Aorta (tissue), 5 donors: ENCODE data around the gene OR10H5. TPM values are rescaled to one million over a fixed set of nuclear protein-coding genes. Genes with fewer than 3 reads are reported as not detected.
"Not testable (repeated sequence)": the region's sequence is repeated elsewhere in the genome, so short reads cannot be mapped to it uniquely, and the experiment has no call there.

Experiments used
- ATAC-seq: fragments of 200-7000 bp; cut with Tn5 transposase; one replicate; pipeline ENCODE4 v1.9.1; 2022; ENCODE audit warnings: moderate library complexity; ENCODE audit not compliant: low FRiP score
- DNase-seq, 2 donors: peaks; one replicate each; pipeline ENCODE4 v3.0.0-alpha.2; 2020
- H3K27ac ChIP-seq, 2 donors: one replicate each; pipeline ENCODE4 v1.5.1; 2013; ENCODE audit warnings: low read length in 2 of 2, mild to moderate bottlenecking in 2 of 2, moderate library complexity in 2 of 2, control low read depth in 1 of 2, inconsistent platforms in 1 of 2, low read depth in 1 of 2
- H3K27me3 ChIP-seq, 2 donors: one replicate each; pipeline ENCODE4 v1.6.1; 2013; ENCODE audit warnings: control low read depth in 1 of 2, low read length in 1 of 2, mild to moderate bottlenecking in 1 of 2, moderate library complexity in 1 of 2; ENCODE audit not compliant: insufficient read depth in 2 of 2, control insufficient read depth in 1 of 2
- H3K36me3 ChIP-seq, 2 donors: one replicate each; pipeline ENCODE4 v1.6.1; 2013; ENCODE audit warnings: control low read depth in 1 of 2, low read length in 1 of 2, mild to moderate bottlenecking in 1 of 2; ENCODE audit not compliant: insufficient read depth in 2 of 2, control insufficient read depth in 1 of 2
- H3K4me1 ChIP-seq, 2 donors: one replicate each; pipeline ENCODE4 v1.6.1; 2013; ENCODE audit warnings: low read length in 2 of 2, control low read depth in 1 of 2, mild to moderate bottlenecking in 1 of 2, moderate library complexity in 1 of 2; ENCODE audit not compliant: insufficient read depth in 2 of 2, control insufficient read depth in 1 of 2
- H3K4me3 ChIP-seq, 2 donors: one replicate each; pipeline ENCODE4 v1.5.1; 2013; ENCODE audit warnings: low read length in 2 of 2, control low read depth in 1 of 2, mild to moderate bottlenecking in 1 of 2
- H3K9me3 ChIP-seq: one replicate; pipeline ENCODE4 v1.6.1; 2013; ENCODE audit warnings: mild to moderate bottlenecking, low read length; ENCODE audit not compliant: control insufficient read depth
- WGBS, 2 donors: extraction: QIAGEN DNeasy Blood & Tissue Kit; methylation state at CpG; one replicate each; pipeline ENCODE4 v1.1.7; 2013; 5-methylcytosine and 5-hydroxymethylcytosine counted together
- intact Hi-C, 2 donors: fragments of 100-400 bp; cut with DNase I; formaldehyde crosslinking; loops; one replicate each; pipeline versions ENCODE4 v1.14.2 to v1.15.0; 2022
- polyA plus RNA-seq, 2 donors: library from polyadenylated mRNA; stranded (reverse); fragments of 200-250 nt; gene quantifications; one replicate each; pipeline ENCODE4 v1.2.3, GENCODE V29; 2013
- total RNA-seq, 2 donors: library from RNA; stranded (reverse); fragmentation: NEBNext Ultra II Directional; extraction: Animal tissue kit (Norgen Biotek cat#: 25700); gene quantifications; one replicate each; pipeline ENCODE4 v1.2.1, GENCODE V29; 2021
- donor health status: healthy with polysubstance abuse.
- donor health status: Bipolar disorder and iron deficiency.
- donor health status: DM: no; HTN: no; CAD: no.
- donor health status: DM: no; HTN: no; CAD: no.
- donor health status: DM: yes; HTN: yes; CAD: no.

Gene OR10H5
- total and polyA plus RNA-seq, 4 donors = not detected

DNA sequence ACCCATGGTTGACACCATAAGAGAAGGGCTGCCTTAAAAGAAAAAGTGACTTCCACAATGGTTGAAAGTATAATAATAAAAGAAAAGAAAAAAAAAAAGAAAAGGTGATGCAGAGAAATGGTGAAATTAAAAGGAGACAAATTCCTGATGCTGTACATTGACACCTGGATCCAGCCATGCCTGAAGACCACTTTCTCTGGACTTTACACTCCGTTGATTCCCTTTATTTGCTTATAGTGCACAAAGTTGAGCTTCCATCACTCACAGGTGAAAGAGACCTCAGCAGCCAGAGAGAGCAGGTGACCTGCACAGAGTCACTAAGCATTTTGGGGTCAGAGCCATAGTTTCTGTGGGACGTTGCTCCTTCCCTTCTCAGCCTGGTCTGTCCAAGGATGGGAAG lies 12.2 kb upstream of the OR10H5 start:
- 56 to 58% methylated on average over 2 of the region's 2 CpGs for WGBS, 2 donors
- no peak overlapping the region for H3K4me3 ChIP-seq
- H3K27me3 ChIP-seq = no peaks in the 10 kb centered on the region
- no peaks in the 10 kb centered on the region for H3K9me3 ChIP-seq
- ATAC-seq = no peak
- no peak overlapping the region for H3K27ac ChIP-seq
- intact Hi-C loops = no loop called here
- no peaks in the 10 kb centered on the region for H3K4me1 ChIP-seq
- no peak for DNase-seq
- no peaks in the 10 kb centered on the region for H3K36me3 ChIP-seq

DNA sequence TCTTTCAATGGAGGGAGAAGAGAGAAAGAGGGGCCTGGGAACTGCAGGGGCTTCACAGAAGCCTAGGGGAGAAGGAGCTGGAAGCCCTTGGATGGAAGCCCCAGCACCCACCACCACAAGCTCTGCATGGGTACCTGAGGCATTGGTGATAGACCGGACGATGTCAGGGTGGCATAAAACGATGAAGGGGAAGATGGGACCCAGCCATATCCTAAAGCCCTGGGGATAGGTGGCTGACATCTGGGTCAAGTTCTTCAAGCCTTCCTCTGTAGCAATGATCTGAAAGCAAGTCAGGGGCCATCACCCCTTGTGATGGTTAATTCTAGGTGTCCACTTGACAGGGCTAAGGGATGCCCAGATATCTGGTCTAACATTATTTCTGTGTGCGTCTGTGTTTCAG lies 11.2 kb upstream of the OR10H5 start:
- H3K4me3 ChIP-seq = no peak overlapping the region
- H3K4me1 ChIP-seq = no peaks in the 10 kb centered on the region
- no peak overlapping the region for H3K27ac ChIP-seq
- no peak for DNase-seq
- 83 to 89% methylated on average over 4 of the region's 4 CpGs for WGBS, 2 donors
- no peaks in the 10 kb centered on the region for H3K9me3 ChIP-seq
- no peaks in the 10 kb centered on the region for H3K27me3 ChIP-seq
- intact Hi-C loops = no loop called here
- no peaks in the 10 kb centered on the region for H3K36me3 ChIP-seq
- ATAC-seq = no peak

DNA sequence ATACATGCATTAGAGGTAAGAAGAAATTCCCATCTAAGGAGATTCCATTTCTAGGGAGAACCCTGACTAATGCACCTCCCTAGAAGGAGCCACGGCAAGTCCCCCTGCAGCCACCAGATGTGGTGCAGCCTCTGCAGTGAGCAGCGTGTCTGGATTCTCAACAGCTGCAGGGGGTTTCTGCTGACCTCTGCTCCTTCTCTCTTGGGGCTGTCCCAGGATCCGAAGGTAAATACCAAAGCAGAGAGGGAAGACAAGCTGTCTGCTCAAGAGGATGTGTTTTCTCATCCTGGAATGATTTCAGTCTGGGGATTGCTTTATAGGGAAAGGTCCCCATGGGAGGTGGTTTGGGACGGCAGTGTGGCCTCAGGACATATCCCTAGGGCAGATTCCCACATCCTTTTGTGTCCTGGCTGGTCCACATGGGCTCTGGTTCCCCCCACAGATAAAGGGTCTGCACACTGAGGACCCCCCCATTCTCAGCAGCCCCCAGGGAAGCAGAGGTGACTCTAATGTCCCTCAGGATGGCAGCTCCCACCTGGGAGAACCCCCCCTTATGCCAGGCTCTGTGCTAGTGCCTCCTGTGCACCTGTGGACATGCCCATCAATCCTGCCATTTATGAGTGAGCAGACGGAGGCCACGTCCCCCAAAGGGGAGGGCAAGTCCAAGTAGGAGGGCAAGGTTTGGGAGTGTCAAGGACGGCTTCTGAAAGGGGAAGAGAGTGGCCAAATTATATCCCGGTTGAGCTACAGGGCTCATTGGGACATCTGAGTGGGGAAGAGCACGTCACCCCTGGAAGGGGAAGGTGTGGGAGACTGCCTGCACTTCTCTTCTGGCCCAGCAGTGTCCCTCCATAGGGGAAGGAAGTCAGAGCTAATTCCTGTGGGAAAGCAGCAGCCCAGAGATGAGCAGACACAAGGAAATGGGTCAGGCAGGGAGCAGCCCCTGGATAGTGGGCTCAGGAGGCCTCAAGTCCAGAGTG lies 10.2 kb upstream of the OR10H5 start:
- no peaks in the 10 kb centered on the region for H3K4me1 ChIP-seq
- DNase-seq = no peak
- H3K36me3 ChIP-seq = no peaks in the 10 kb centered on the region
- no peaks in the 10 kb centered on the region for H3K9me3 ChIP-seq
- intact Hi-C loops = no loop called here
- no peak for ATAC-seq
- no peaks in the 10 kb centered on the region for H3K27me3 ChIP-seq
- 48 to 67% methylated on average over 9 of the region's 9 CpGs for WGBS, 2 donors
- H3K4me3 ChIP-seq = no peak overlapping the region
- no peak overlapping the region for H3K27ac ChIP-seq

DNA sequence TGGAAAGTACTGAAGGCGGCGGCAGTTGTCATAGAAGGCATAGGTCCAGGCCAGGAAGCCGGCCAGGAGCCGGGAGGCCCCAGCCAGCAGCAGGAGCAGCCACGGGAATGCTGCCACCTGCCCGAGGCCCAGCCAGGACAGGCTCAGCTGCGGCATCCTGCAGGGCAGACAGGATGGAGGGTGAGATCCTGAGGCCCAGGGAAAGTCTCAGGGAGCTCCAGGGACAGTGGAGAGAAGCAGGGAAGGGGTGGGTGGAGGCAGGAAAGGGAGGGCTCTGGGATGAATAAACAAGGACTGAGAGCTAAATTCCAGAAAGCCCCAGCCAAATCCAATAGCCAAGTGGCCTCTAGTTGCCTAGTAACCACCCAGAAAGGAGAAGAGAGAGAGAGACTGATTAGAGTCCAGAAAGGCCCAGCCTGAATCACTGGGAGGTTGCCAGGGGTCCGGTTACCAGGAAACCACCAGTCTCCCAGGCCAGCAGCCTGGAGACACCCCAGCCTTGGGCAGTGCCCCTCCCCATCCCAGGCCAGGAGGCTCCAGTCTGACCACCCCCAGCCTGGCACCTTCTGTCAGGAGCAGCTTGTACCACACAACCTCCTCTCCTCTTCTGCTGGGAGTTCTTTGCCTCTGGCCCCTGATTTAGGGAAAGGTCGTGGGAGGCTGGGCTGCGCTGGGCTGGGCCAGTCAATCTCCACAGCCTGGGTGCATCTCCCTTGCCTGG lies 7.5 kb upstream of the OR10H5 start:
- Histone ChIP-seq H3K4me1 (no peaks in the 10 kb centered on the region), H3K27me3 (no peaks in the 10 kb centered on the region), H3K9me3 (no peaks in the 10 kb centered on the region), H3K36me3 (no peaks in the 10 kb centered on the region), H3K4me3 (no peak overlapping the region), H3K27ac (peak overlapping the region in 1 of 2 donors; percentile 49)
- DNase-seq (peak; percentile 89 to 92), ATAC-seq (peak; percentile 93)
- intact Hi-C loops = no loop called here
- 4 to 7% methylated on average over 8 to 10 of the region's 10 CpGs for WGBS, 2 donors

DNA sequence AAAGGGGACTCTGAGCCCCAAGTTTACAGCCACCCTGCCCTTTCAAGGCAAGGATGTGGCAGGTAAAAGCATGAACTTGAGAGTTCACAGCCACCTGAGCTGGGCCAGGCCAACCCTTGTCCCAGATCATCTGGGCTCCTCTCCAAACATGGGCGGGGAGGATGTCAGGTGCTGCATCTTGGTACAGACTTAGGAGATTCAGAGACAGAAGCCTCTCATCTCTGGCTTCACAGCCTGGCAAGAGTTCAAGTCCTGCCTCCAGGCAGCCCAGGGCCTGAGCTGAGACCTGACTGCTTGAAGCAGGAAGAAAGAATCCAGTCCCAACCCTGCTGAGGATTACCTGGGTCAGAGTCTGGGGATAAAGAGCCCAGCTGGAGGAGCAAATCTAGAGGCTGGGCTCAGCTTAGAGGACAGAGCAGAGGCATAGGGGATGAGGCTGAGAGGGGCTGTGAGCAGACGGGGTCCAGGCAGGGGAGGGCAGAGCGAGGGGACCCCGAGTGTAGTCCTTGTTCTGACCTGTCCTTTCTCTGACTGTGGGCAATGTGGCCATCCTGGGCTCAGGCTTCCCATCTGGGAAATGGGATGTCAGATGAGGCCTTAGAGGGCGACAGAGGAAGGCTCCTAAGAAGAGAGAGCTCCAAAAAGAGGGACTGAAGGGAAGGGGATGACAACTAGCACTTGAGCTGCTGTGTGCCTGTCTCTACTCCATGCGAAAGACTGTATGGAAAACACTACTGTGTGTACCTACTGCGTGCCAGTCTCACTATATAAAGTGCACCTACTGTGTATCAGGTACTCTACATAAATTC lies 6.6 kb upstream of the OR10H5 start:
- no peaks in the 10 kb centered on the region for H3K36me3 ChIP-seq
- H3K9me3 ChIP-seq = no peaks in the 10 kb centered on the region
- DNase-seq = no peak
- WGBS, 2 donors = 90 to 91% methylated on average over 7 of the region's 7 CpGs
- H3K4me1 ChIP-seq = no peaks in the 10 kb centered on the region
- ATAC-seq = peak; percentile 16
- H3K27ac ChIP-seq = peak overlapping the region in 1 of 2 donors; percentile 49
- H3K27me3 ChIP-seq = no peaks in the 10 kb centered on the region
- no peak overlapping the region for H3K4me3 ChIP-seq
- intact Hi-C loops = no loop called here

DNA sequence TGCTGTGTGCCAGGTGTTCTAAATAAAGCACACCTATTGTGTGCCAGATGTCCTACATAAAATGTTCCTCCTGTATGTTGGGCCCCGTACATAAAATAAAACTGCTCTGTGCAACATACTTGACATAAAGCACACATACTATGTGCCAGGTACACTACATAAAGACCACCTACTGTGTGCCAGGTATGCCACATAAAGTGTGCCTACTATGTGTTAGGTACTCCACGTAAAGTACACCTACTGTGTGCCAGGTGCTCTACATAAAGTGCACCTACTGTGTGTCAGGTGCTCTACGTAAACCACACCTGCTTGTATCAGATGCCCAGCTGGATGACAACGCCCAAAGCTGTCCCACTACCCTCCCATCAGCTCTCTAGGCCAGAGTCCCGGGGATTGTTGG lies 5.8 kb upstream of the OR10H5 start:
- no peak overlapping the region for H3K4me3 ChIP-seq
- WGBS, 2 donors = 78 to 85% methylated on average over 5 of the region's 5 CpGs
- H3K9me3 ChIP-seq = no peaks in the 10 kb centered on the region
- no peaks in the 10 kb centered on the region for H3K27me3 ChIP-seq
- no peak for ATAC-seq
- no peak for DNase-seq
- intact Hi-C loops = no loop called here
- no peaks in the 10 kb centered on the region for H3K36me3 ChIP-seq
- no peaks in the 10 kb centered on the region for H3K4me1 ChIP-seq
- no peak overlapping the region for H3K27ac ChIP-seq

DNA sequence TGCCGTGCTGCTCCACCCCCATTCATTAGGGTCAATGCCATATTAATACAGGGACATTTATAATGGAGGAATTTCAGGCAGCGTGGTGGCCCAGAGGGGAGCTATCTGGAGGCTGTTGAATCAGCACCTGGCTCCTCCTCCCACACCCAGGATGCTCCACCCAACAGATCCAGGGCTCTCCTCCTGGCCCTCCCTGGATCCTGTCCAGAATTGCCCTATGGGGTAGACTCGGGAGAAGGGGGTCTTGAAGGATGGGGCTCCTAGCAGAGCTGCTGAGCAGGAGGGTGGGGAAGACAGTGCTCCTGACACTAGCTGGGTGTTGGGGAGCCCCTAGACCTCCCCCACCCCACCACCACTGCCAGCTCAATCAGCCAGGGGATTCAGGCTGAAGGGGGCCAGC lies 5.2 kb upstream of the OR10H5 start:
- Histone ChIP-seq H3K27me3 (no peaks in the 10 kb centered on the region), H3K9me3 (no peaks in the 10 kb centered on the region), H3K4me1 (no peaks in the 10 kb centered on the region), H3K27ac (no peak overlapping the region), H3K4me3 (no peak overlapping the region), H3K36me3 (no peaks in the 10 kb centered on the region)
- WGBS, 2 donors = 80 to 82% methylated on average over 3 of the region's 3 CpGs
- intact Hi-C loops = no loop called here
- DNase-seq (no peak), ATAC-seq (no peak)

DNA sequence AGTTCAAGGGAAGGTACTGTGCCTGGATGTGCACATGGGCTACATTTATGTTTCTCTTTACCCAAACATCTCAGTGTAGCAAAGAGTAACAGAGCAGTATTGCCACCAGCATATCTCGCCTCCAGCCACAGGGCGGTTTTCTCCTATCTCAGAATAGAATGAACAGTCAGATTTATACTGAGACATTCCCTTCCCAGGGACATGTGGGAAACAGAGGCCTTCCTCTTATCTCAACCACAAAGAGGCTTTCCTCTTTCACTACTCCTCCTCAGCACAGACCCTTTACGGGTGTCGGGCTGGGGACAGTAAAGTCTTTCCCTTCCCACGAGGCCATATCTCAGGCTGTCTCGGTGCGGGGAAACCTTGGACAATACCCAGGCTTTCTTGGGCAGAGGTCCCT lies 4.6 kb upstream of the OR10H5 start:
- 18 to 23% methylated on average over 7 of the region's 7 CpGs for WGBS, 2 donors
- ATAC-seq, H3K4me3 ChIP-seq, H3K4me1 ChIP-seq, H3K27me3 ChIP-seq, DNase-seq, H3K36me3 ChIP-seq, H3K9me3 ChIP-seq, H3K27ac ChIP-seq, intact Hi-C loops: not testable (repeated sequence)
